Measurements from ENCODE around the gene TRIM34.

- TF ChIP-seq CTCF (IDR thresholded peaks at IDR 0.05) (no peak), ZFX (IDR thresholded peaks at IDR 0.05; ENCODE audit: borderline replicate concordance) (no peak)
Observed at GRCh38 chr11:5690736-5691135, 65.9 kb downstream of the TRIM34 start.
